BJ (cell line): ENCODE measurements around the gene SPACDR. TPM values are rescaled to one million over a fixed set of nuclear protein-coding genes. Genes with fewer than 3 reads are reported as not detected.

ENCODE experiments used
- CTCF ChIA-PET: fragments of 350-600 bp; formaldehyde crosslinking; extraction: SDS; loops from one replicate; lab custom pipeline; 2021; ENCODE audit warnings: antibody characterized with exemption, inconsistent platforms; lab: Yijun Ruan, JAX
- POLR2A ChIA-PET: fragments of 300-600 bp; sonication (Branson Sonifier 250); formaldehyde crosslinking; extraction: SDS; loops from one replicate; lab custom pipeline; 2021; ENCODE audit warnings: antibody characterized with exemption; lab: Charles Lee
- DNase-seq: peaks from one replicate; pipeline ENCODE4 v3.0.0-alpha.2; 2011; ENCODE audit warnings: low read depth
- H3K27me3 ChIP-seq: 2 replicates; pipeline ENCODE4 v1.6.0; 2011; ENCODE audit warnings: low read length; ENCODE audit not compliant: control insufficient read depth, insufficient read depth
- H3K36me3 ChIP-seq: 2 replicates; pipeline ENCODE4 v1.5.1; 2011; ENCODE audit warnings: low read length; ENCODE audit not compliant: control insufficient read depth, insufficient read depth
- H3K4me3 ChIP-seq: 2 replicates; pipeline ENCODE4 v1.5.1; 2011; ENCODE audit warnings: low read depth, mild to moderate bottlenecking, control low read depth, low read length
- polyA plus RNA-seq: library from polyadenylated mRNA; depleted of rRNA; stranded (reverse); fragments of >200 nt; gene quantifications from 2 replicates; pipeline ENCODE4 v1.2.3, GENCODE V29; 2011
- TF ChIP-seq, protein P1 (sequence below): IDR thresholded peaks from 2 replicates; pipeline ENCODE4 v1.5.1; 2011; ENCODE audit warnings: low read depth, mild to moderate bottlenecking, control low read depth, inconsistent platforms, low read length, moderate library complexity; ENCODE audit not compliant: insufficient read depth

Gene SPACDR
- polyA plus RNA-seq, 1 experiment = 0.32 TPM

DNA sequence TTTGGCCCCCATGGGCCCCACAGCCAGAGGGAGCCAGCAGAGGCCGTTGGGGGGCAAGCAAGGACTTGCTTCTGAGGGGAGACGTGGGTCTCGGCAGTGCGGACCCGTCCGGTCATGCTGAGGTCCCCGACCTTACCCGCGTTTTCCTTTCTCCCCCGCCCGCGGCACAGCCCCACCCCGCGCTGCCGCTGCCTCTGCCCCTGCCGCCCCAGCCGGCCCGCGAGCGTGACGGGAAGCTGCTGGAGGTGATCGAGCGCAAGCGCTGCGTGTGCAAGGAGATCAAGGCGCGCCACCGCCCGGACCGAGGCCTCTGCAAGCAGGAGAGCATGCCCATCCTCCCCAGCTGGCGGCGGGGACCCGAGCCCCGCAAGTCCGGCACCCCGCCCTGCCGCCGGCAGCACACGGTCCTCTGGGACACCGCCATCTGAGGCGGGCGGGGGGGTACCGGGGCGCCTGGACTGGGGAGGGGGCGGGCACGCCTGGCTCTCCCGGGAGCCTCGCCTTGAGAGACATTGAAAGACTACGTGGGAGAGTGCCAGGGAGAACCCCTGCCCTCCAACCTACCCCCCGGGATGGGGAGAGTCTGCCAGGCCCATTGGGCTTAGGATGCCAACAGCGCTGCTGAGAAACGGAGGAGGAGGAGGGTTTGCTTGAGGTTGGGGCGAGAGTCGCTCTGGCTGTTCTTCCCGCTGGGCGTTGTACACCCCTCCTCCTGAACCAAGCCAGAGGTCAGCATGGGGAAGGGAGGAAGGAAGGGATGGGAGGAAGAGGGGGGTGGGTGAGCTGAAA, 29.6 kb upstream of the SPACDR start:
- no peak for DNase-seq
- peaks cover 1% of the 10 kb centered on the region; the same call in 1 of the 2 replicates for H3K27me3 ChIP-seq
- ChIA-PET CTCF (interaction anchor here (1.2 to 1.3 kb wide), 3 partner anchors 24 to 66 kb away, joined by 3 to 6 read pairs (median 3); no protein-coding TSS in a partner anchor), POLR2A (no interaction called here)
- no peaks in the 10 kb centered on the region for H3K36me3 ChIP-seq
- H3K4me3 ChIP-seq = no peak overlapping the region
- TF ChIP-seq, protein P1, sequence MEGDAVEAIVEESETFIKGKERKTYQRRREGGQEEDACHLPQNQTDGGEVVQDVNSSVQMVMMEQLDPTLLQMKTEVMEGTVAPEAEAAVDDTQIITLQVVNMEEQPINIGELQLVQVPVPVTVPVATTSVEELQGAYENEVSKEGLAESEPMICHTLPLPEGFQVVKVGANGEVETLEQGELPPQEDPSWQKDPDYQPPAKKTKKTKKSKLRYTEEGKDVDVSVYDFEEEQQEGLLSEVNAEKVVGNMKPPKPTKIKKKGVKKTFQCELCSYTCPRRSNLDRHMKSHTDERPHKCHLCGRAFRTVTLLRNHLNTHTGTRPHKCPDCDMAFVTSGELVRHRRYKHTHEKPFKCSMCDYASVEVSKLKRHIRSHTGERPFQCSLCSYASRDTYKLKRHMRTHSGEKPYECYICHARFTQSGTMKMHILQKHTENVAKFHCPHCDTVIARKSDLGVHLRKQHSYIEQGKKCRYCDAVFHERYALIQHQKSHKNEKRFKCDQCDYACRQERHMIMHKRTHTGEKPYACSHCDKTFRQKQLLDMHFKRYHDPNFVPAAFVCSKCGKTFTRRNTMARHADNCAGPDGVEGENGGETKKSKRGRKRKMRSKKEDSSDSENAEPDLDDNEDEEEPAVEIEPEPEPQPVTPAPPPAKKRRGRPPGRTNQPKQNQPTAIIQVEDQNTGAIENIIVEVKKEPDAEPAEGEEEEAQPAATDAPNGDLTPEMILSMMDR = no peak

DNA sequence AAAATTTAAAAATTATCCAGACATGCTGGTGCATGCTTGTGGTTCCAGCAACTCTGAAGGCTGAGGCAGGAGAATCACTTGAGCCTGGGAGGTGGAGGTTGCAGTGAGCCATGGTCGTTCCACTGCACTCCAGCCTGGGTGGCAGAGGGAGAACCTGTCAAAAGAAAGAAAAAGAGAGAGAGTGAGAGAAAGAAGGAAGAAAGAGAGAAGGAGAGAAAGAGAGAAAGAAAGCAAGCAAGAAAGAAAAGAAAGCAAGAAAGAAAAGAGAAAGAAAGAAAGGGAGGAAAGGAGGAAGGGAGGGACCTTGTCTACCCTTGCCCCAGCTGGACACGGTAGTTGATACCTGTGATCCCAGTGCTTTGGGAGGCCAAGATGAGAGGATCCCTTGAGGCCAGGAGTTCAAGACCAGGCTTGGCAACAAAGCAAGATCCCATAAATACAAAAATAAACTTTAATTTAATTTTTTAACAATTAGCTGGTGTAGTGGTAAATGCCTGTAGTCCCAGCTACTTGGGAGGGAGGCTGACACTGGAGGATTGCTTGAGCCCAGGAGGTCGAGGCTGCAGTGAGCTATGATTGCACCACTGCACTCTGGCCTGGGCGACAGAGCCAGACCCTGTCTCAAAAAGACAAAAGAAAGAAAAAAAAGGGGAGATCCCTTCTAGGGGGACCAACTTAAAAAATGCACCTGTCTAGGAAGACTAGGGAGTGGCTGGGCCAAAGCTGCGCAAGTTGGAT, 28.8 kb upstream of the SPACDR start:
- CTCF ChIA-PET = interaction anchor here (1.2 to 1.3 kb wide), 3 partner anchors 23 to 66 kb away, joined by 3 to 6 read pairs (median 3); no protein-coding TSS in a partner anchor
- POLR2A ChIA-PET = no interaction called here
- peaks cover 1% of the 10 kb centered on the region; the same call in 1 of the 2 replicates for H3K27me3 ChIP-seq
- DNase-seq = no peak
- no peaks in the 10 kb centered on the region for H3K36me3 ChIP-seq
- no peak overlapping the region for H3K4me3 ChIP-seq
- TF ChIP-seq, protein P1 = no peak

DNA sequence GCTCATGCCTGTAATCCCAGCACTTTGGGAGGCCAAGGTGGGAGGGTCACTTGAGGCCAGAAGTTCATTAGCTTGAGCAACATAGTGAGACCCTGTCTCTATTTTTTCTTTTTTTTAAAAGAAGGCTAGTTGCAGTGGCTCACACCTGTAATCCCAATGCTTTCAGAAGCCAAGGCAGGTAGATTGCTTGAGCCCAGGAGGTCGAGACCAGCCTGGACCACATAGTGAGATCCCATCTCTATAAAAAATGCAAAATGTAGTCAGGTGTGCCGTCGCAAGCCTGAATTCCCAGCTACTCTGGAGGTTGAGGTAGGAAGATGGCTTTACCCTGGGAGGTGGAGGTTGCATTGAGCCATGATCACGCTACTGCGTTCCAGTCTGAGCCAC, 27.1 kb upstream of the SPACDR start:
- ChIA-PET CTCF (interaction anchor here (1.2 kb wide), 1 partner anchor 8 kb away, joined by 6 read pairs; no protein-coding TSS in a partner anchor), POLR2A (interaction anchor here (0.6 kb wide), 1 partner anchor 340 kb away, joined by 3 read pairs; no protein-coding TSS in a partner anchor)
- Histone ChIP-seq H3K4me3 (no peak overlapping the region), H3K27me3 (peaks cover 1% of the 10 kb centered on the region; the same call in 1 of the 2 replicates), H3K36me3 (no peaks in the 10 kb centered on the region)
- TF ChIP-seq, protein P1 = no peak
- no peak for DNase-seq

DNA sequence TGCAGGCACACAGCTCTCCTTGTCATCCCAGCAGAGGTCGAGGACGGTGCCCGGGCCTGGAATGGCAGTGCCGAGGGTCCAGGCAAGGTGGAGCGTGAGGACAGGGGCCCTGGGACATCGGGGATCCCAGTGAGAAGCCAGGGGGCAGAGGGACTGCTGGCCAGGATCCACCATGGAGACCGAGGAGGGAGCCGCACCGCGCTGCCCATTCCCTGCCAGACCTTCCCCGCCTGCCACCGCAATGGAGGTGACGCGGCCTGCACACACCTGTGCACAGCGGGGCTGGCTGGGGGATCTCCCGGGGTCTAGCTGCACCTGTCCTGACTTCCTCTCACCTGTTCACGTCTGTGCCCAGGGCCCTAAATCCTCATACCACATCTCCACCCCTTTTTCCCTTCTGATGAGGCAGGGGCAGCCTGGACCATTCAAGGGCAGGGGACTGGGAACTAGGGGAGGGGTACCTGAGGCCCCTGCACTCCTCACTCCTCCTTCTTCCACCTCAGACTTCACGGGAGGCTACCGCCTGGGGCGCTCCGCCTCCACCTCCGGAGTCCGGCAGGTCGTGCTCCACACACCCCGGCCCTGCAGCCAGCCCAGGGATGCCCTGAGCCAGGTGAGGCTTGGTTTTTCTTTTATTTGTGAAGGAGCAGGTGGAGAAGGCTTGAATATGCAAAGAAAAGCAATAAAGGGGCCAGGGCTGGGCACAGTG, 26.6 kb upstream of the SPACDR start:
- H3K27me3 ChIP-seq = peaks cover 1% of the 10 kb centered on the region; the same call in 1 of the 2 replicates
- TF ChIP-seq, protein P1 = no peak
- H3K4me3 ChIP-seq = no peak overlapping the region
- no peaks in the 10 kb centered on the region for H3K36me3 ChIP-seq
- ChIA-PET POLR2A (no interaction called here), CTCF (no interaction called here)
- DNase-seq = no peak
